Endothelial cell of umbilical vein (primary cell): ENCODE results near the gene GDNF.

Experiments used
- JUN ChIP-seq: IDR thresholded peaks from 2 replicates; pipeline ENCODE4 v1.6.1; 2011; ENCODE audit warnings: borderline replicate concordance, low read depth; ENCODE audit not compliant: insufficient read length, insufficient read depth
- TF ChIP-seq, protein P1 (sequence below), 2 donors: IDR thresholded peaks; 1 replicate in 1 of 2; 2 replicates in 1 of 2; pipeline ENCODE4 v1.5.1; 2011; ENCODE audit warnings: low read length in 2 of 2, mild to moderate bottlenecking in 2 of 2, moderate library complexity in 2 of 2, control low read depth in 1 of 2, inconsistent platforms in 1 of 2, low read depth in 1 of 2; ENCODE audit not compliant: insufficient read depth in 1 of 2; ENCODE audit errors: extremely low read depth in 1 of 2
- TF ChIP-seq, protein P2 (sequence below): IDR thresholded peaks from 2 replicates; pipeline ENCODE4 v1.6.1; 2011; ENCODE audit not compliant: insufficient read depth, insufficient read length

DNA sequence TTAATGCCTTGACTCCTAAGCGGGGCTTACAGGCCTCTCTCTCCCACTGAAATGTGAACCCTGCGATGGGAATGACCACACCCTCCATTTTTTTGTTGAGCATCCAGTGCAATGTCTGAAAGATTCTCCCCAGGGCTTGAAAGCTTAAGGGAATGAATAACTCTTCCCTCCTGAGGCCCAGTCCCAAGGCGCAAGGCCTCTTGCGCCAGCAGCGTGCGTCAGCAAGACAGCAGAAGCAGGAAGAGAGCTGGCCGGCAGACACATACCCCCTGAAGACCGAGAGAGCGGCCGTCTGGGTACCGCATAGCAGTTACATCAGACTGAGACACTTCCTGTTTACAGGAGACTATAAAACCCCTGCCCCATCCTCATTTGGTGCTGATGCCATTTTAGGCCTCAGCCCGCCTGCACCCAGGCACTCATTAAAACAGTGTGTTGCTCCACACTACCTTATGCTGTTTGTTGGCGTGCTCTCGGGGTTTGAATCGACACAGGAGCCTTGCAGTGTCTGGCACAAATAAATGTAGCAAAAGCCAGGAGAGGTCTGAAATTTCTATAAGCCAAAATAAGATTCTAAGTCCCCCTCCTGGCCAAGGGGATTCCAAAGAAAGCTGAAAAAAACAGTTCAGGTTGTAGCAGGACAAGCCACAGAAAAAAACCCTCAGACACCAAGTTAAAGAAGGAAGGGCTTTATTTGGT is 62.3 kb downstream of the GDNF start:
- TF ChIP-seq, protein P1, sequence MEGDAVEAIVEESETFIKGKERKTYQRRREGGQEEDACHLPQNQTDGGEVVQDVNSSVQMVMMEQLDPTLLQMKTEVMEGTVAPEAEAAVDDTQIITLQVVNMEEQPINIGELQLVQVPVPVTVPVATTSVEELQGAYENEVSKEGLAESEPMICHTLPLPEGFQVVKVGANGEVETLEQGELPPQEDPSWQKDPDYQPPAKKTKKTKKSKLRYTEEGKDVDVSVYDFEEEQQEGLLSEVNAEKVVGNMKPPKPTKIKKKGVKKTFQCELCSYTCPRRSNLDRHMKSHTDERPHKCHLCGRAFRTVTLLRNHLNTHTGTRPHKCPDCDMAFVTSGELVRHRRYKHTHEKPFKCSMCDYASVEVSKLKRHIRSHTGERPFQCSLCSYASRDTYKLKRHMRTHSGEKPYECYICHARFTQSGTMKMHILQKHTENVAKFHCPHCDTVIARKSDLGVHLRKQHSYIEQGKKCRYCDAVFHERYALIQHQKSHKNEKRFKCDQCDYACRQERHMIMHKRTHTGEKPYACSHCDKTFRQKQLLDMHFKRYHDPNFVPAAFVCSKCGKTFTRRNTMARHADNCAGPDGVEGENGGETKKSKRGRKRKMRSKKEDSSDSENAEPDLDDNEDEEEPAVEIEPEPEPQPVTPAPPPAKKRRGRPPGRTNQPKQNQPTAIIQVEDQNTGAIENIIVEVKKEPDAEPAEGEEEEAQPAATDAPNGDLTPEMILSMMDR (IDR thresholded peaks at IDR 0.05; ENCODE audit: extremely low read depth in 1 of 2, insufficient read depth in 1 of 2, low read depth in 1 of 2, low read length in 2 of 2) = no peak
- TF ChIP-seq, protein P2, sequence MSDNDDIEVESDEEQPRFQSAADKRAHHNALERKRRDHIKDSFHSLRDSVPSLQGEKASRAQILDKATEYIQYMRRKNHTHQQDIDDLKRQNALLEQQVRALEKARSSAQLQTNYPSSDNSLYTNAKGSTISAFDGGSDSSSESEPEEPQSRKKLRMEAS = no peak
- TF ChIP-seq JUN = no peak
